GM10847 (cell line): ENCODE measurements around the gene LMF1.

Experiments used
- POLR2A ChIP-seq: IDR thresholded peaks from 2 replicates; pipeline ENCODE4 v1.6.1; 2011; ENCODE audit not compliant: insufficient read length; ENCODE audit errors: extremely low read depth

Gene LMF1

GRCh38 chr16:847681-848445, 122.9 kb downstream of the LMF1 start:
- no peak for TF ChIP-seq POLR2A

- no peak for TF ChIP-seq POLR2A
Measured at GRCh38 chr16:847151-847550, 123.6 kb downstream of the LMF1 start.

DNA sequence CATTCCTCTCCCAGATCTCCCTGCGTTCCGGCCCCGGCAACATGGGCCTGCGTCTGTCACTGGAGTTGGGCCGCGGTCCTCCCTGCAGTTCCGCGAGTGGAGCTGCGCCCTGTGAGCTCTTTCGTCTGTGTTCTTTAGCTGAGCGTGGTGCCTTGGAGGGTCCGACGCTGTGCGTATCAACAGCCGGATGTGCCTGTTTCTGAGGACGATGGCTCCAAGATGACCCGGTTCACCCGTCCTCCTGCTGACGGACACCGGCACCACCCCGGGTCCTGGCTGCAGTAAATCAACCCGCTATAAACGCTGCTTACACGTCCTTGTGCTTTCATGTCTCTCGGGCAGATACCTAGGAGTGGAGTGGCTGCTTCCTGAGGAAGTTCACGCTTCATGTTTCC, 125.4 kb downstream of the LMF1 start:
- no peak for TF ChIP-seq POLR2A

DNA sequence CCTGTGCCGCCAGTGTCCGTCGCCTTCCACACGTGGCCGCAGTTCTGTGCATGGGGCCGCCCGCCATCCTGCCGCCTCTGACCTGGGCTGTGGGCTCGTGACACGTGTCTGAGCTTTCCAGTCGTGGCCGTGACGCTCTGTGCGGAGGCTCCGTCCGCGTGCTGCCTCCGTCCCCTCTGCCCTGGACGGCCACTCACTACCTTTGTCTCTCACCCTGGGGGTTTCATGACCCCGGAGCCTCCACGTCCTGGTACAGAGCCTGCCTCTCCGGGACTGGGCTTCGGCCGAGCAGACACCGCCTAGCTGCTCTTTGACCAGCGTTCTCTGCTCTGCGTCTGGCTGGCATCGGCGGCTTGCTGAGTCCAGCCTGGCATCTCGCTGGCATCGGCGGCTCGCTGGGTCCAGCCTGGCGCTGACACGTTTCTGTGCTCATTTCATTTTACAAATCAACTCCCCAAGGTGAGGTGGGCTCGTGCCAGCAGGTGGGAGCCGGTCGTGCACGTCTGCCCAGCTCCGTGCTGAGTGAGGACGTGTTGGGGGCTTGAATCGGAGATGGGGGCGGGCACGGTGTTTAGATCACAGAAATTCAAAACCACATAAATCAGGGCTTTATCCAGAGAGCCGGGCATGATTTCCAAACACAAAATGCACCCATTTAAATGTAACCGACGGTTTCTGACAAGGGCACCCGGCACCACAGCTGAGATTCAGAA, 126.0 kb downstream of the LMF1 start:
- no peak for TF ChIP-seq POLR2A

GRCh38 chr16:843771-844170, 127.0 kb downstream of the LMF1 start:
- TF ChIP-seq POLR2A, result no peak

GRCh38 chr16:842711-843560, 127.8 kb downstream of the LMF1 start:
- no peak for TF ChIP-seq POLR2A

- no peak for TF ChIP-seq POLR2A
Measured at GRCh38 chr16:842061-842476, 128.7 kb downstream of the LMF1 start.

DNA sequence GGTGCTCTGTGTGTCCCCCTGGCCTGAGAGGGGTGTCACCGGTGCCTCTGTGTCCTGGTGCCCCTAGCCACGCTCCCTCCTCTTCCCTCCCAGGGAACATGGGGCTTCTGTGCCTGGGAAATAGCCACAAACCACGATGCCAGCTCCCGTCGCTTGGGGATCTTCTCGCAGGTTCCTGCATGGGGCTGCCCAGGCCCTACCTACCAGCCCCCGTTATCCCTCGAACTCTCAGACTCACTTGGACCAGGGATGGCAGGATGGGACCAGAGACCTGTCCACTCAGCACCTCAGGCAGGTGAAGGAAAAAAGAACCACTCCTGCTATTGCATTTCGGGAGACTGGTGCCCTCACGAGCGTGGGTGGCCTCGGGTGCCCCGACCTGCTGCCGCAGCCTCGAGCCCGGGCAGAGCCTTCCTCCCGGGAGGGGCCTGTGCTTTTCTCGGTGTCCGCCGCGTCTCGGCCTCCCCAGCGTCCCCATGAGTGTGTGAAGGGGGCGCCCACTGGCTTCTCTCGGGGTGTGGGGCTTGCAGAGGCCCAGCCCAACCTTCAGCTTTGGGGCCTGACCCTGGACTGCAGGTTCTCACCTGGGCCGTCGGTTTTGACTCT, 129.2 kb downstream of the LMF1 start:
- TF ChIP-seq POLR2A, result no peak

GRCh38 chr16:840561-841454, 130.0 kb downstream of the LMF1 start:
- no peak for TF ChIP-seq POLR2A

DNA sequence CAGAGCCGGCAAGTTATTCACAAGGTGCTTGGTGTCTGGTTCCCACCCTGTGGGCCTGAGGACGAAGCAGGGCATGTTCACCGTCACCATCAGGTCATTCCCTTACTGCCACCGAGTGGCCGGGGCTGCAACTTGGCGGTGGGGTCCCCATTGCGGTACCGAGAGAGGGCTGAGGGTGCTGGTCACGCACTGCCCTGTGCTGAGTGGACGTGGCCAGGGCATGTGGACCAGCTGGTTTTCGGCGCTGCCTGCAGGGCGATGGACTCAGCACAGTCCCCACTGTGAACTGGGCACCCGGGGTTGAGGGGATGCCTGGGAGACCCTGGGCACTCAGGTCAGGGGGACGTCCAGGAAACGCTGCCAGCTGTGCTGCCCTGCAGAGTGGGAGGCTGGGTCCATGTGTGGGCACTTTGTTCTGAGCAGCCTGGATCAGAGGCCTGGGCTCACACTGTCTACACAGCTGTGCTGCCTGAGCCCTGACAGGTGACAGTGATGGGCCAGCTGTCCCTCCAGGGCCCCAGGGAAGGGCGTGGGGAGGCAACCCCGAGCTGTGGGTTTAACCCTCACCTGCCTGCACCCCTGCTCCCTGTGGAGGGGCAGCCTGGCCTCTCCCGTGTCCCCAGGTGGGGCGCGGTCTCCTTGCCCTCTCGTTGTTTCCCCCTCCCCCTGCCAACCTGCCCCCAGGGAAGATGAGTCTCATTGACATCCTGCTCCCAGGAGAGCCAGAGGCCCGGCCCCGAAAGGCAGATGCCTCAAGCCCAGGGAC, 131.0 kb downstream of the LMF1 start:
- no peak for TF ChIP-seq POLR2A

DNA sequence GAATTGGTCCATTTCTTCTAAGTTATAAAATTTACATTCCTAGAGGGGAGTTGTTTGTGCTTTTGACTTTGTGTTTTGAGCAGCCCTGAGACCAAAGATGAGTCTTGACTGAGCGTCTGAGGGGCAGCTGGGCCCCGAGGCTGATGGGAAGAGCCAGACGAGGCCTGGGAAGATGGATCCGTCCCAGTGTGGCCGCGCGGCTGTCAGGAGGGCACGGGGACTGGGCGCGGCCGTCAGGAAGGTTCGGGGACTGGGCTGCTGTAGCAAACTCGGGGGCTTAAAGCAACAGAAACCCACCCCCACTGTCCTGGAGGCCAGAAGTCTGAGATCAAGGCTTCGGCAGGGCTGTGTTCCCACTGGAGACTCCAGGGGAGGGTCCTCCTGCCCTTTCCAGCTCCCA, 132.0 kb downstream of the LMF1 start:
- no peak for TF ChIP-seq POLR2A

DNA sequence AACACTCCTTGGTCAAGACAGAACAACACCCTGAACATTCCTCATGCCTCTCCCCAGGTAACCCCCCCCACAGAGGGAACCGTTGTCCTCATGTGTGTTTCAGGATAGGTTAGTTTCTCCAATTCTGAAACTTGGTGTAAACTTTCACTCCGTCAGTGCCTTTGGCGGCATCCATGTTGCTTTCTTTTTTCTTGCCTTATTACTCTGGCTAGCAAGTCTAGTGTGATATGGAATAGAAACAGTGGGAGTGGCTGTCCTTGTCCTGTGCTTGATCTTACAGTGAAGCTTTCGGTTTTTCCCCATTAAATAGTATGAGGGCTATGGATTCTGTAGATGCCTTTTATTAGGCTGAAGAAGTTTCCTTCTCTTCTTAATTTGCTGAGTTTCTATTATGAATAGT, 134.6 kb downstream of the LMF1 start:
- TF ChIP-seq POLR2A, result no peak

GRCh38 chr16:835373-835772, 135.4 kb downstream of the LMF1 start:
- TF ChIP-seq POLR2A, result no peak

DNA sequence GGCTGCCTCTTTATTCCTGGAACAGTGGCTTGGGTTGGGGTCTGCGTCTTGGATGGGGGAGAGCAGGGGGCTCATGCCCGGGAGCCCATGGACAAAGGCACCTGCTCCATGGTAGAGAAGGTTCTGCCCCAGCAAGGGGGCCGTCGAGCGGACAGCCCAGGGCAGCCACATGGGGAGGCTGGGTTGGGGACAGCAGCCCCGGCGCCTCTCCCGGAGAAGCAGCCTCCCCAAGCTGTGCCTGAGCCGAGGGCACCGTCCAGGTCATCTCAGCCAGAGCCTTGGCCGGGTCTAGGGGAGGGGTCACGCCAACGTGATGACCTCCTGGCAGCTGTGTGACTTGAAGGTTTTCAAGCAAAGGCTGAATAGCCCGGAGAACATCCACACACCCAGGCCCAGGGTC, 137.4 kb downstream of the LMF1 start:
- no peak for TF ChIP-seq POLR2A
